ENCODE data around the gene ANXA6. TPM values are rescaled to one million over a fixed set of nuclear protein-coding genes. Genes with fewer than 3 reads are reported as not detected.
"Not testable (repeated sequence)": the region's sequence is repeated elsewhere in the genome, so short reads cannot be mapped to it uniquely, and the experiment has no call there.

The ANXA6 gene
- total RNA-seq, 1 experiment from 2014 or later: 51.9 TPM

- Histone ChIP-seq H3K4me1 (no peaks in the 10 kb centered on the region), H3K4me3 (ENCODE audit: low read depth, low read length) (no peak overlapping the region), H3K36me3 (ENCODE audit: control insufficient read depth, insufficient read depth, low read length) (no peaks in the 10 kb centered on the region), H3K9me3 (no peaks in the 10 kb centered on the region), H3K27me3 (replicated peaks; ENCODE audit: control insufficient read depth, insufficient read depth, low read length) (no peaks in the 10 kb centered on the region)
- intact Hi-C loops (cut with micrococcal nuclease; ENCODE audit: unreplicated experiment): no loop called here
- Mint-ChIP-seq H3K9me3 (ENCODE audit: unreplicated experiment) (no peaks in the 10 kb centered on the region), H3K4me1 (ENCODE audit: low read depth, unreplicated experiment) (no peaks in the 10 kb centered on the region), H3K27ac (ENCODE audit: unreplicated experiment) (no peak overlapping the region), H3K4me3 (ENCODE audit: unreplicated experiment) (no peak overlapping the region), H3K27me3 (ENCODE audit: insufficient read depth, unreplicated experiment) (no peaks in the 10 kb centered on the region), H3K36me3 (ENCODE audit: insufficient read depth, unreplicated experiment) (no peaks in the 10 kb centered on the region)
- POLR2A ChIA-PET: no interaction called here
- CTCF ChIA-PET: no interaction called here
- BruUV-seq (replicated peaks): no TSS peak
- TF ChIP-seq CTCF (IDR thresholded peaks at IDR 0.05; ENCODE audit: insufficient read depth in 1 of 2, low read depth in 1 of 2, low read length in 1 of 2, severe bottlenecking in 1 of 2, unreplicated experiment in 1 of 2): no peak
- peak in 1 of 2 experiments; percentile 22 for DNase-seq
Measured at GRCh38 chr5:151178777-151179488, 21.4 kb upstream of the ANXA6 start.

- POLR2A ChIA-PET: no interaction called here
- no peaks in the 10 kb centered on the region for H3K36me3 Mint-ChIP-seq (ENCODE audit: insufficient read depth, unreplicated experiment)
- BruUV-seq (replicated peaks): no TSS peak
- H3K36me3 ChIP-seq (ENCODE audit: control insufficient read depth, insufficient read depth, low read length): no peaks in the 10 kb centered on the region
- no peaks in the 10 kb centered on the region for H3K27me3 Mint-ChIP-seq (ENCODE audit: insufficient read depth, unreplicated experiment)
- intact Hi-C loops (cut with micrococcal nuclease; ENCODE audit: unreplicated experiment): no loop called here
- H3K4me1 ChIP-seq: no peaks in the 10 kb centered on the region
- H3K4me3 Mint-ChIP-seq (ENCODE audit: unreplicated experiment): no peak overlapping the region
- H3K9me3 ChIP-seq: no peaks in the 10 kb centered on the region
- H3K27me3 ChIP-seq (replicated peaks; ENCODE audit: control insufficient read depth, insufficient read depth, low read length): no peaks in the 10 kb centered on the region
- H3K4me1 Mint-ChIP-seq (ENCODE audit: low read depth, unreplicated experiment): no peaks in the 10 kb centered on the region
- TF ChIP-seq CTCF (IDR thresholded peaks at IDR 0.05; ENCODE audit: insufficient read depth in 1 of 2, low read depth in 1 of 2, low read length in 1 of 2, severe bottlenecking in 1 of 2, unreplicated experiment in 1 of 2): no peak
- no peak overlapping the region for H3K4me3 ChIP-seq (ENCODE audit: low read depth, low read length)
- no peaks in the 10 kb centered on the region for H3K9me3 Mint-ChIP-seq (ENCODE audit: unreplicated experiment)
- no peak overlapping the region for H3K27ac Mint-ChIP-seq (ENCODE audit: unreplicated experiment)
- CTCF ChIA-PET: no interaction called here
- no peak for DNase-seq
Measured at GRCh38 chr5:151178372-151178771, 20.8 kb upstream of the ANXA6 start.

GRCh38 chr5:151176268-151176667, 18.7 kb upstream of the ANXA6 start:
- intact Hi-C loops (cut with micrococcal nuclease; ENCODE audit: unreplicated experiment); H3K36me3 Mint-ChIP-seq (ENCODE audit: insufficient read depth, unreplicated experiment); H3K4me1 Mint-ChIP-seq (ENCODE audit: low read depth, unreplicated experiment); H3K9me3 ChIP-seq; CTCF ChIA-PET; H3K4me3 Mint-ChIP-seq (ENCODE audit: unreplicated experiment); H3K27me3 Mint-ChIP-seq (ENCODE audit: insufficient read depth, unreplicated experiment); H3K27ac Mint-ChIP-seq (ENCODE audit: unreplicated experiment); BruUV-seq (replicated peaks); H3K4me3 ChIP-seq (ENCODE audit: low read depth, low read length); H3K9me3 Mint-ChIP-seq (ENCODE audit: unreplicated experiment); POLR2A ChIA-PET; H3K36me3 ChIP-seq (ENCODE audit: control insufficient read depth, insufficient read depth, low read length); H3K4me1 ChIP-seq; H3K27me3 ChIP-seq (replicated peaks; ENCODE audit: control insufficient read depth, insufficient read depth, low read length): not testable (repeated sequence)
- DNase-seq: peak in 1 of 2 experiments; percentile 2
